Measurements from ENCODE around the gene FTO. TPM values are rescaled to one million over a fixed set of nuclear protein-coding genes. Genes with fewer than 3 reads are reported as not detected.

Gene FTO
- polyA plus RNA-seq, 2 of the 4 experiments (the other 2 are of a cell fraction) = 48.7 to 101 TPM

DNA sequence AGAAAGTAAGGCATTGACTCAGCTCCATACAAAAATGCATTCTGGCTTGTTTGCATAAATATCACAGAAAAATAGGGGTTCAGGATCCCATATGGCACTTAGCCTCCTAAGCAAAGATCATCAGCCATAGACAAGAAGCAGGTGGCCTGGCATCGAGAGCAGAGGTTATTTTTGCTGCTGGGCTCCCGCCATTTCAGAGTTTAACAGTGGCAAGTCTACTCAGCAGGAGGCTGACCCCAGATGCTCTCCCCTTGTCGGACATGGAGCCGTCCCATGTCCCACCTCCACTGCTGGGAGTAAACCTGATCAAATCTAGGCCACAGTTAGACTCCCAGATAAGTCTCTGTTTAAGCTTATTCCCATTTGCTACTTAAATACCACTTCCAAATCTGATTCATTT, 269.1 kb downstream of the FTO start:
- H3K9me3 ChIP-seq = no peaks in the 10 kb centered on the region
- FAIRE-seq (no peak), ATAC-seq (no peak), DNase-seq (ENCODE audit: low read depth in 1 of 2, low spot score in 1 of 2) (no peak)
- H3K27ac ChIP-seq = no peak overlapping the region
- 96% methylated on average over 4 of the region's 4 CpGs for WGBS (ENCODE audit: missing lambda C conversion rate)
- TF ChIP-seq, protein P1, sequence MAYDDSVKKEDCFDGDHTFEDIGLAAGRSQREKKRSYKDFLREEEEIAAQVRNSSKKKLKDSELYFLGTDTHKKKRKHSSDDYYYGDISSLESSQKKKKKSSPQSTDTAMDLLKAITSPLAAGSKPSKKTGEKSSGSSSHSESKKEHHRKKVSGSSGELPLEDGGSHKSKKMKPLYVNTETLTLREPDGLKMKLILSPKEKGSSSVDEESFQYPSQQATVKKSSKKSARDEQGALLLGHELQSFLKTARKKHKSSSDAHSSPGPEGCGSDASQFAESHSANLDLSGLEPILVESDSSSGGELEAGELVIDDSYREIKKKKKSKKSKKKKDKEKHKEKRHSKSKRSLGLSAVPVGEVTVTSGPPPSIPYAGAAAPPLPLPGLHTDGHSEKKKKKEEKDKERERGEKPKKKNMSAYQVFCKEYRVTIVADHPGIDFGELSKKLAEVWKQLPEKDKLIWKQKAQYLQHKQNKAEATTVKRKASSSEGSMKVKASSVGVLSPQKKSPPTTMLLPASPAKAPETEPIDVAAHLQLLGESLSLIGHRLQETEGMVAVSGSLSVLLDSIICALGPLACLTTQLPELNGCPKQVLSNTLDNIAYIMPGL (CRISPR knock-in tag; IDR thresholded peaks at IDR 0.05; ENCODE audit: borderline replicate concordance) = no peak
- TF ChIP-seq RCOR1 (IDR thresholded peaks at IDR 0.05; ENCODE audit: low read depth, low read length) (no peak), RAD21 (conservative IDR thresholded peaks at IDR 0.05 in 1 of 2, IDR thresholded peaks at IDR 0.05 in 1 of 2) (no peak), ZSCAN20 (CRISPR knock-in tag; IDR thresholded peaks at IDR 0.05) (no peak), JUNB (IDR thresholded peaks at IDR 0.05) (no peak), ZNF302 (CRISPR knock-in tag; IDR thresholded peaks at IDR 0.05) (no peak), RFX5 (IDR thresholded peaks at IDR 0.05) (no peak)
- POLR2A ChIA-PET = no interaction called here
- H3K4me2 ChIP-seq = no peak overlapping the region
- H3K4me1 ChIP-seq = no peaks in the 10 kb centered on the region; the same call in 2 of the 3 replicates
- H3K4me3 ChIP-seq = no peak overlapping the region
- CTCF ChIA-PET = interaction anchor here (1.1 kb wide), 1 partner anchor 15 kb away, joined by 3 read pairs; no protein-coding TSS in a partner anchor

DNA sequence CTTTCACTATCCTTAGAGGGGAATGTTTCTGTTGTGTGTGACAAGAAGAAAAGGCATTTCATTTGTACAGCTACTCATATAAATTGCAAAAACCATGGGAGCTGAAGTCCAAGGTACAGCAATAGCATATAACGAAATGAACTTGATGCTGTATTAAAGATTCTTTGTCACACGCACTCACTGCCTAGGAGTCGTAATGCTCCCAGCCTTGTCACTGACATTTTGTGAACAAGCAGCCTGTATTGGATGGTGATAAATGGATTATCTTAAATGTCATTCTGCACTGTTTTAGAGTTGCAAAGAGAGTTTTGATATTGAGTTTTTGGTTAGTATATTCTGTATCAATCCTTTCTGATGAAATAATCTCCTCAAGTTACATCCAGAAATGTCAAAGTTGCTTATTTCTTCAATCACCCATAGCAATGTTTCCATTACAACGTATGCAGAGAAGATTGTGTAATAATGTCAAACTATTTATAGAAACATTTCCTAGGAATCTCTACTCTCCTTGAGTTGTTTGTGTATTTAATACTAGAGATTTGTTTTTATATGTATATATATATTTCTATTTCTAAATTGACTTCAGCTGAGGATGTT, 270.6 kb downstream of the FTO start:
- TF ChIP-seq FOXS1 (CRISPR knock-in tag; IDR thresholded peaks at IDR 0.05) = no peak
- no peak for TF ChIP-seq JUN (IDR thresholded peaks at IDR 0.05)
- no peak for TF ChIP-seq CBX2 (IDR thresholded peaks at IDR 0.05; ENCODE audit: borderline replicate concordance, low read depth)
- no peak for TF ChIP-seq FOSL2 (IDR thresholded peaks at IDR 0.05)
- no peak for TF ChIP-seq FOSL2 (CRISPR knock-in tag; IDR thresholded peaks at IDR 0.05)
- no peak for TF ChIP-seq RCOR1 (IDR thresholded peaks at IDR 0.05; ENCODE audit: low read depth, low read length)
- TF ChIP-seq KDM5A (IDR thresholded peaks at IDR 0.05) = no peak
- no peak for TF ChIP-seq MAZ (IDR thresholded peaks at IDR 0.05; ENCODE audit: borderline replicate concordance, low read depth, low read length)
- no peak for TF ChIP-seq POLR2A (IDR thresholded peaks at IDR 0.05; ENCODE audit: low read length)
- no peak for TF ChIP-seq KDM1A (IDR thresholded peaks at IDR 0.05; ENCODE audit: low read depth)
- TF ChIP-seq ZNF302 (CRISPR knock-in tag; IDR thresholded peaks at IDR 0.05) = no peak
- no peak for TF ChIP-seq PHF8 (IDR thresholded peaks at IDR 0.05; ENCODE audit: borderline replicate concordance, low read depth)
- TF ChIP-seq, protein P2, sequence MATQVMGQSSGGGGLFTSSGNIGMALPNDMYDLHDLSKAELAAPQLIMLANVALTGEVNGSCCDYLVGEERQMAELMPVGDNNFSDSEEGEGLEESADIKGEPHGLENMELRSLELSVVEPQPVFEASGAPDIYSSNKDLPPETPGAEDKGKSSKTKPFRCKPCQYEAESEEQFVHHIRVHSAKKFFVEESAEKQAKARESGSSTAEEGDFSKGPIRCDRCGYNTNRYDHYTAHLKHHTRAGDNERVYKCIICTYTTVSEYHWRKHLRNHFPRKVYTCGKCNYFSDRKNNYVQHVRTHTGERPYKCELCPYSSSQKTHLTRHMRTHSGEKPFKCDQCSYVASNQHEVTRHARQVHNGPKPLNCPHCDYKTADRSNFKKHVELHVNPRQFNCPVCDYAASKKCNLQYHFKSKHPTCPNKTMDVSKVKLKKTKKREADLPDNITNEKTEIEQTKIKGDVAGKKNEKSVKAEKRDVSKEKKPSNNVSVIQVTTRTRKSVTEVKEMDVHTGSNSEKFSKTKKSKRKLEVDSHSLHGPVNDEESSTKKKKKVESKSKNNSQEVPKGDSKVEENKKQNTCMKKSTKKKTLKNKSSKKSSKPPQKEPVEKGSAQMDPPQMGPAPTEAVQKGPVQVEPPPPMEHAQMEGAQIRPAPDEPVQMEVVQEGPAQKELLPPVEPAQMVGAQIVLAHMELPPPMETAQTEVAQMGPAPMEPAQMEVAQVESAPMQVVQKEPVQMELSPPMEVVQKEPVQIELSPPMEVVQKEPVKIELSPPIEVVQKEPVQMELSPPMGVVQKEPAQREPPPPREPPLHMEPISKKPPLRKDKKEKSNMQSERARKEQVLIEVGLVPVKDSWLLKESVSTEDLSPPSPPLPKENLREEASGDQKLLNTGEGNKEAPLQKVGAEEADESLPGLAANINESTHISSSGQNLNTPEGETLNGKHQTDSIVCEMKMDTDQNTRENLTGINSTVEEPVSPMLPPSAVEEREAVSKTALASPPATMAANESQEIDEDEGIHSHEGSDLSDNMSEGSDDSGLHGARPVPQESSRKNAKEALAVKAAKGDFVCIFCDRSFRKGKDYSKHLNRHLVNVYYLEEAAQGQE (IDR thresholded peaks at IDR 0.05) = no peak
- H3K4me2 ChIP-seq = no peak overlapping the region
- no peak overlapping the region for H3K27ac ChIP-seq
- WGBS (ENCODE audit: missing lambda C conversion rate) = 74% methylated on average over 4 of the region's 4 CpGs
- no peaks in the 10 kb centered on the region for H3K9me3 ChIP-seq
- FAIRE-seq = no peak
- DNase-seq (ENCODE audit: low read depth in 1 of 2, low spot score in 1 of 2) = no peak
- no peaks in the 10 kb centered on the region; the same call in 2 of the 3 replicates for H3K4me1 ChIP-seq
- H3K4me3 ChIP-seq = no peak overlapping the region
- ChIA-PET CTCF (no interaction called here), POLR2A (no interaction called here)
- ATAC-seq = no peak

DNA sequence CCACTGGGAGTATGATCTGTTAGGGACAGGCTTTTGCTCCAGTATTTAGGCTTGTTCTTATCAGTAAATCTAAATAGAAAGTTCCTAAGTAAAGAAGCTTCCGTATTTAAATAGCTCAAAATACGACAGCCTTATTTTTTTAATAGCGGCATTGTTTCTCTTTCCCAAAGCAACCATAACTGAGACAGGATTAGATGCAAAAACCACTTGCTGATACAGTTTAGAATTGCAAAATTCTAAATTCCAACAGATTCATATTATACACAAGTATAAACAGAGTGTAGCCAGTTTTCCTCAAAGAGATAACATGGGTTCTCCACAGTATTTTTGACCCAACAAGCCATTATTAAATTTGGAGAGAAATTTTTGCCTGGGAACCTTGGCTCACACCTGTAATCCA, 276.7 kb downstream of the FTO start:
- H3K4me1 ChIP-seq = no peaks in the 10 kb centered on the region
- ChIA-PET CTCF (interaction anchor here (1.4 kb wide), 1 partner anchor 9 kb away, joined by 3 read pairs; no protein-coding TSS in a partner anchor), POLR2A (no interaction called here)
- WGBS (ENCODE audit: missing lambda C conversion rate) = 96% methylated on average over 3 of the region's 3 CpGs
- DNase-seq (ENCODE audit: low read depth in 1 of 2, low spot score in 1 of 2) (no peak), FAIRE-seq (no peak), ATAC-seq (no peak)
- TF ChIP-seq RCOR1 (IDR thresholded peaks at IDR 0.05; ENCODE audit: low read depth, low read length) (no peak), RFX5 (IDR thresholded peaks at IDR 0.05) (no peak), FOXS1 (CRISPR knock-in tag; IDR thresholded peaks at IDR 0.05) (no peak), SMC3 (IDR thresholded peaks at IDR 0.05) (no peak), HDAC2 (IDR thresholded peaks at IDR 0.05) (no peak), HOXB13 (CRISPR knock-in tag; IDR thresholded peaks at IDR 0.05; ENCODE audit: low read depth) (no peak)
- no peaks in the 10 kb centered on the region for H3K9me3 ChIP-seq
- H3K4me3 ChIP-seq = no peak overlapping the region
- H3K4me2 ChIP-seq = no peak overlapping the region
- H3K27ac ChIP-seq = no peak overlapping the region

All from A549 (cell line).